ENCODE results near the gene GDF11. TPM values are rescaled to one million over a fixed set of nuclear protein-coding genes. Genes with fewer than 3 reads are reported as not detected.
A peak's percentile ranks its signal among the peaks of the same experiment; 100 is the strongest.

GDF11 gene
- polyA plus RNA-seq, 1 of the 3 experiments (the other 2 are of a cell fraction): 9.4 TPM

GRCh38 chr12:55742719-55743405 is at the start of gene GDF11 (continued):
- TF ChIP-seq, protein P1, sequence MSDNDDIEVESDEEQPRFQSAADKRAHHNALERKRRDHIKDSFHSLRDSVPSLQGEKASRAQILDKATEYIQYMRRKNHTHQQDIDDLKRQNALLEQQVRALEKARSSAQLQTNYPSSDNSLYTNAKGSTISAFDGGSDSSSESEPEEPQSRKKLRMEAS (IDR thresholded peaks at IDR 0.05; ENCODE audit: low read depth): peak; percentile 59; the same call in 1 of the 2 replicates
- TF ChIP-seq GATA2 (CRISPR knock-in tag; IDR thresholded peaks at IDR 0.05) (peak; percentile 50; the same call in 1 of the 2 replicates), MXI1 (IDR thresholded peaks at IDR 0.05; ENCODE audit: low read depth, low read length) (peak; percentile 75; the same call in 1 of the 2 replicates), CHD2 (IDR thresholded peaks at IDR 0.05; ENCODE audit: low read length, partially characterized antibody) (peak; percentile 31), SMC3 (IDR thresholded peaks at IDR 0.05; ENCODE audit: low read depth, low read length) (no peak)

GRCh38 chr12:55693323-55694187 is 49.4 kb upstream of the GDF11 start:
- WGBS (ENCODE audit: low lambda C conversion rate): 79% methylated on average over 7 of the region's 7 CpGs
- POLR2A ChIA-PET: no interaction called here

More at GRCh38 chr12:55693323-55694187, 49.4 kb upstream of the GDF11 start:
- Histone ChIP-seq H4K20me1 (ENCODE audit: insufficient read depth) (no peaks in the 10 kb centered on the region), H2AFZ (ENCODE audit: low read depth) (no peak overlapping the region), H3K4me2 (no peak overlapping the region), H3K4me3 (ENCODE audit: low read depth in 2 of 2, low read length in 1 of 2) (no peak overlapping the region), H3K27me3 (ENCODE audit: insufficient read depth) (no peaks in the 10 kb centered on the region), H3K9ac (no peak overlapping the region), H3K27ac (ENCODE audit: low read depth in 2 of 2, low read length in 1 of 2) (no peak overlapping the region), H3K9me3 (no peaks in the 10 kb centered on the region), H3K4me1 (ENCODE audit: control insufficient read depth in 1 of 2, insufficient read depth in 2 of 2, low read depth in 1 of 2, low read length in 1 of 2) (no peaks in the 10 kb centered on the region), H3K79me2 (ENCODE audit: insufficient read depth) (no peaks in the 10 kb centered on the region), H3F3A (replicated peaks; ENCODE audit: insufficient read depth) (no peaks in the 10 kb centered on the region), H3K36me3 (replicated peaks in 1 of 2; ENCODE audit: control insufficient read depth in 1 of 2, insufficient read depth in 2 of 2, low read length in 1 of 2) (no peaks in the 10 kb centered on the region), H3K9me2 (no peaks in the 10 kb centered on the region)
- CTCF ChIA-PET: interaction anchor here (1.7 to 2.5 kb wide), 2 partner anchors 12 to 37 kb away, joined by 5 to 8 read pairs; a partner anchor contains a TSS
- DNase-seq: no peak
- TF ChIP-seq ELF1 (IDR thresholded peaks at IDR 0.05) (no peak), CHD2 (IDR thresholded peaks at IDR 0.05; ENCODE audit: low read length, partially characterized antibody) (no peak), JUND (IDR thresholded peaks at IDR 0.05) (no peak), RFX5 (IDR thresholded peaks at IDR 0.05; ENCODE audit: low read length) (no peak), MXI1 (IDR thresholded peaks at IDR 0.05; ENCODE audit: low read depth, low read length) (no peak), IRF3 (IDR thresholded peaks at IDR 0.05; ENCODE audit: low read depth, low read length) (no peak), PBX3 (IDR thresholded peaks at IDR 0.05) (no peak), EZH2phosphoT487 (IDR thresholded peaks at IDR 0.05; ENCODE audit: borderline replicate concordance, low read depth) (no peak), RCOR1 (IDR thresholded peaks at IDR 0.05; ENCODE audit: low read length) (no peak), SIN3A (IDR thresholded peaks at IDR 0.05; ENCODE audit: borderline replicate concordance, low read depth, low read length) (no peak)
- TF ChIP-seq, protein P2, sequence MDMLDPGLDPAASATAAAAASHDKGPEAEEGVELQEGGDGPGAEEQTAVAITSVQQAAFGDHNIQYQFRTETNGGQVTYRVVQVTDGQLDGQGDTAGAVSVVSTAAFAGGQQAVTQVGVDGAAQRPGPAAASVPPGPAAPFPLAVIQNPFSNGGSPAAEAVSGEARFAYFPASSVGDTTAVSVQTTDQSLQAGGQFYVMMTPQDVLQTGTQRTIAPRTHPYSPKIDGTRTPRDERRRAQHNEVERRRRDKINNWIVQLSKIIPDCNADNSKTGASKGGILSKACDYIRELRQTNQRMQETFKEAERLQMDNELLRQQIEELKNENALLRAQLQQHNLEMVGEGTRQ (IDR thresholded peaks at IDR 0.05; ENCODE audit: borderline replicate concordance, low read depth, low read length): no peak

Measured in SK-N-SH (cell line).